ENCODE measurements around the gene ELK4.

DNA sequence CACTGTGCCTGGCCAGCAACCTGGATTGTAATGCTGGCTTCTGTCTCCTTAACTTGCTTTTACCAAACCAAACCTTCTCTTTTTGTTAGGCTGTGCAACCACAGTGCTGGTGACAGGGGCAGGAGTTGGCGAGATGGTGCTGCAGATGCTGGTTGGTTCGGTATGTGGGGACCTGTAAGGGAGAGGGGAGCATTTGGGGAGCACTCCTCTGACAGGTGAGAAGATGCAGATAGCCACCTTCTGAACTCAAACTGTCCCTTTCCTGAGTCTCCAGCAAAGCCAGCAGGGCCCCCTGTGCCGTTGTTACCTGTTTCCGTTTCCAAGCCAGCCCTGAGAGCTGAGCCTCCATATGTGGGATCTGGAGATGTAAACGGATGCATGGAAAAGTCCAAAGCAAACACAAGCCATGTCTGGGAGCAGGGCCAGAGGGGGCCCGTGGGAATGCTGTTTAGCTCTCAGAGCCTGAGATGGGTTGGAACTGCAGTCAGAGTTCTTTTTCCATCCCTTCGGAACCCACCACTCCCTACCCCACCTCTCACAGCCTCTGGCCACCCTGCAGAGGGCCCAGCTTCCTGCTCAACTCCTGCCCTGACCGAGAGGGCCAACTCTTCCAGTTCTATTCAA lies 34.0 kb downstream of the ELK4 start:
- no peak for TF ChIP-seq POLR2AphosphoS5 (IDR thresholded peaks at IDR 0.05)
- no peak for TF ChIP-seq POLR2A (IDR thresholded peaks at IDR 0.05)
- TF ChIP-seq, protein P1, sequence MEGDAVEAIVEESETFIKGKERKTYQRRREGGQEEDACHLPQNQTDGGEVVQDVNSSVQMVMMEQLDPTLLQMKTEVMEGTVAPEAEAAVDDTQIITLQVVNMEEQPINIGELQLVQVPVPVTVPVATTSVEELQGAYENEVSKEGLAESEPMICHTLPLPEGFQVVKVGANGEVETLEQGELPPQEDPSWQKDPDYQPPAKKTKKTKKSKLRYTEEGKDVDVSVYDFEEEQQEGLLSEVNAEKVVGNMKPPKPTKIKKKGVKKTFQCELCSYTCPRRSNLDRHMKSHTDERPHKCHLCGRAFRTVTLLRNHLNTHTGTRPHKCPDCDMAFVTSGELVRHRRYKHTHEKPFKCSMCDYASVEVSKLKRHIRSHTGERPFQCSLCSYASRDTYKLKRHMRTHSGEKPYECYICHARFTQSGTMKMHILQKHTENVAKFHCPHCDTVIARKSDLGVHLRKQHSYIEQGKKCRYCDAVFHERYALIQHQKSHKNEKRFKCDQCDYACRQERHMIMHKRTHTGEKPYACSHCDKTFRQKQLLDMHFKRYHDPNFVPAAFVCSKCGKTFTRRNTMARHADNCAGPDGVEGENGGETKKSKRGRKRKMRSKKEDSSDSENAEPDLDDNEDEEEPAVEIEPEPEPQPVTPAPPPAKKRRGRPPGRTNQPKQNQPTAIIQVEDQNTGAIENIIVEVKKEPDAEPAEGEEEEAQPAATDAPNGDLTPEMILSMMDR (IDR thresholded peaks at IDR 0.05), result no peak
- TF ChIP-seq EP300 (IDR thresholded peaks at IDR 0.05), result no peak

All from sigmoid colon (tissue), 4 donors.